OCI-LY3 (cell line): Measurements from ENCODE around the gene LST1.

Experiments
- H2AFZ ChIP-seq: fragments of 200-600, 300-600 bp; shearing (Covaris generic); 2 replicates; pipeline ENCODE4 v1.6.0; 2014; ENCODE audit warnings: antibody characterized with exemption, low read depth, low read length
- H3K27ac ChIP-seq: fragments of 200-600, 300-600 bp; sonication (generic); 2 replicates; pipeline ENCODE4 v1.5.1; 2014; ENCODE audit warnings: mild to moderate bottlenecking, low read length, moderate library complexity, mixed read lengths
- H3K27me3 ChIP-seq: fragments of 200-600, 300-600 bp; sonication (generic); 2 replicates; pipeline ENCODE4 v1.6.1; 2014; ENCODE audit warnings: low read depth, low read length, mixed read lengths
- H3K36me3 ChIP-seq: fragments of 200-600, 300-600 bp; sonication (generic); replicated peaks from 2 replicates; pipeline ENCODE3; 2014; ENCODE audit warnings: low read depth, low read length, mixed read lengths
- H3K4me1 ChIP-seq: fragments of 300-600, 200-600 bp; sonication (generic); 2 replicates; pipeline ENCODE4 v1.6.1; 2014; ENCODE audit warnings: low read length, mixed read lengths
- H3K4me2 ChIP-seq: fragments of 200-600, 300-600 bp; sonication (generic); 2 replicates; pipeline ENCODE4 v1.6.1; 2014; ENCODE audit warnings: low read length, mixed read lengths
- H3K4me3 ChIP-seq: fragments of 300-600, 200-600 bp; sonication (generic); 2 replicates; pipeline ENCODE4 v1.5.1; 2014; ENCODE audit warnings: antibody characterized with exemption, mild to moderate bottlenecking, low read length, moderate library complexity
- H3K79me2 ChIP-seq: fragments of 300-600, 200-600 bp; shearing (Covaris generic); 2 replicates; pipeline ENCODE4 v1.6.1; 2014; ENCODE audit warnings: mild to moderate bottlenecking, low read length, mixed read lengths
- H3K9ac ChIP-seq: fragments of 300-600, 200-600 bp; shearing (Covaris generic); 2 replicates; pipeline ENCODE4 v1.6.0; 2014; ENCODE audit warnings: mild to moderate bottlenecking, low read length, moderate library complexity
- H3K9me3 ChIP-seq: fragments of 200-600, 300-600 bp; shearing (Covaris generic); 2 replicates; pipeline ENCODE4 v1.6.1; 2014; ENCODE audit warnings: low read length, mixed read lengths; ENCODE audit not compliant: insufficient read depth
- H4K20me1 ChIP-seq: fragments of 200-600, 300-600 bp; sonication (generic); 2 replicates; pipeline ENCODE4 v1.6.1; 2016; ENCODE audit warnings: low read length, mixed read lengths; ENCODE audit not compliant: insufficient read depth
- EZH2phosphoT487 ChIP-seq: fragments of 200-600 bp; shearing (Covaris generic); IDR thresholded peaks from 2 replicates; pipeline ENCODE4 v1.6.1; 2018; ENCODE audit warnings: antibody characterized with exemption, mixed run types, low read depth
- TF ChIP-seq, protein P1 (sequence below): fragments of 200-600, 300-600 bp; sonication (generic); IDR thresholded peaks from 2 replicates; pipeline ENCODE4 v1.5.1; 2014; ENCODE audit warnings: antibody characterized with exemption, low read length, low read depth

LST1 gene

DNA sequence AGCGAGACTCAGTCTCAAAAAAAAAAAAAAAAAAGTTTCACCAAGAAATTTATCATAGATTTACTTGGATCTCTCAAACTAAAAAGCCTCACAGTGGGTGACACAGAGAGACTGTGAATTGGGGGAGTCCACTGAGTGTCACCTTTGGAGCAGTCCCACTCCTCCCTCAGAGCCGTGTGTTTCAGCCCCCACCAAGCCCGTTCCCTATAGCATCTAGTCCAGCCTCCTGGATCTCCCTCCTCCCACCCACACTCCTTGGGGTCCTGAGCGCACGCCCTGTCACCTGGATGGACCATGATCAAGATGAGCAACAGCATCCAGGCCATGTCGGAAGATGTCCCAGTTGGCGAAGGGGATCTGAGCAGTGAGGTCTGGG, 6.3 kb downstream of the LST1 start:
- peaks cover 6% of the 10 kb centered on the region; the same call in 1 of the 2 replicates for H3K4me1 ChIP-seq
- no peaks in the 10 kb centered on the region for H4K20me1 ChIP-seq
- H3K27ac ChIP-seq: no peak overlapping the region
- no peaks in the 10 kb centered on the region for H3K79me2 ChIP-seq
- H2AFZ ChIP-seq: no peak overlapping the region
- no peaks in the 10 kb centered on the region for H3K9me3 ChIP-seq
- H3K27me3 ChIP-seq: no peaks in the 10 kb centered on the region
- TF ChIP-seq EZH2phosphoT487: no peak
- TF ChIP-seq, protein P1, sequence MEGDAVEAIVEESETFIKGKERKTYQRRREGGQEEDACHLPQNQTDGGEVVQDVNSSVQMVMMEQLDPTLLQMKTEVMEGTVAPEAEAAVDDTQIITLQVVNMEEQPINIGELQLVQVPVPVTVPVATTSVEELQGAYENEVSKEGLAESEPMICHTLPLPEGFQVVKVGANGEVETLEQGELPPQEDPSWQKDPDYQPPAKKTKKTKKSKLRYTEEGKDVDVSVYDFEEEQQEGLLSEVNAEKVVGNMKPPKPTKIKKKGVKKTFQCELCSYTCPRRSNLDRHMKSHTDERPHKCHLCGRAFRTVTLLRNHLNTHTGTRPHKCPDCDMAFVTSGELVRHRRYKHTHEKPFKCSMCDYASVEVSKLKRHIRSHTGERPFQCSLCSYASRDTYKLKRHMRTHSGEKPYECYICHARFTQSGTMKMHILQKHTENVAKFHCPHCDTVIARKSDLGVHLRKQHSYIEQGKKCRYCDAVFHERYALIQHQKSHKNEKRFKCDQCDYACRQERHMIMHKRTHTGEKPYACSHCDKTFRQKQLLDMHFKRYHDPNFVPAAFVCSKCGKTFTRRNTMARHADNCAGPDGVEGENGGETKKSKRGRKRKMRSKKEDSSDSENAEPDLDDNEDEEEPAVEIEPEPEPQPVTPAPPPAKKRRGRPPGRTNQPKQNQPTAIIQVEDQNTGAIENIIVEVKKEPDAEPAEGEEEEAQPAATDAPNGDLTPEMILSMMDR: no peak
- no peak overlapping the region for H3K4me2 ChIP-seq
- no peak overlapping the region for H3K9ac ChIP-seq
- H3K36me3 ChIP-seq: no peaks in the 10 kb centered on the region
- no peak overlapping the region for H3K4me3 ChIP-seq

DNA sequence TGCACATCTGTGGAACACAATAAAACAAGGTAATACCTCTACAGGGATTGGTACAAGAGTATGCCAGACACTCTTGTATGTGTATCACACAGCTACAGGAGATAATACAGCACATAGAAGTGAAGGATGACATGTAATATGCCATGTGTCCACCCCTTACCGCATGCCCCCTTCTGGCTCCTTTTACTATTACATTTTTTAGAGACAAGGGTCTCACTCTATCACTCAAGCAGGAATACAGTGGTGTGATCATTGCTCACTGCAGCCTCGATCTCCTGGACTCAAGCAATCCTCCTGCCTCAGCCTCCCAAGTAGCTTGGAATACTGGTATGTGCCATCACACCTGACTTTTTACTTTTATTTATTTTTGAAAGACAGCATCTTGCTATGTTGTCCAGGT, 10.9 kb downstream of the LST1 start:
- H4K20me1 ChIP-seq: no peaks in the 10 kb centered on the region
- H3K36me3 ChIP-seq: no peaks in the 10 kb centered on the region
- no peak overlapping the region for H2AFZ ChIP-seq
- no peaks in the 10 kb centered on the region for H3K9me3 ChIP-seq
- no peak overlapping the region for H3K27ac ChIP-seq
- H3K9ac ChIP-seq: no peak overlapping the region
- no peaks in the 10 kb centered on the region for H3K27me3 ChIP-seq
- no peak overlapping the region for H3K4me2 ChIP-seq
- no peaks in the 10 kb centered on the region for H3K79me2 ChIP-seq
- H3K4me3 ChIP-seq: no peak overlapping the region
- TF ChIP-seq, protein P1: peak; percentile 40
- TF ChIP-seq EZH2phosphoT487: no peak
- H3K4me1 ChIP-seq: no peaks in the 10 kb centered on the region

DNA sequence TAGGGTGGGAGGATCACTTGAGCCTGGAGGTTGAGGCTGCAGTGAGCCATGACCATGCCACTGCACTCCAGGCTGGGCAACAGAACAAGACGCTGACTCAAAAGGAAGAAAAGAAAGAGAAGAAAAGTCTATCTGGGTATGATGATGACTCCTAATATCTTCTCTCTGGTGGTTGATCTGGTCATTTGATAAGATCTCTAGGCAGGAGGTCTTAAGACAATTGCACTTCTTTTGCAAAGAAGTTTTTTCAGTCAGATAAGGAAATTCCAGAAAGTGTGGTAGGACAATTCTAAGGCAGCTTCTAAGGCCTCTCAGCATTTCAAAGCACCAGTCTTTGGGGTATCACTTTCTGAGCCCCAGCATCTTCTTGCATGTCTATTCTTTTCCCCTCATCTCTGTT, 21.2 kb downstream of the LST1 start:
- Histone ChIP-seq H3K36me3 (no peaks in the 10 kb centered on the region), H3K4me3 (no peak overlapping the region), H3K79me2 (no peaks in the 10 kb centered on the region), H4K20me1 (no peaks in the 10 kb centered on the region), H2AFZ (no peak overlapping the region), H3K27ac (no peak overlapping the region), H3K27me3 (no peaks in the 10 kb centered on the region), H3K4me2 (no peak overlapping the region), H3K9ac (no peak overlapping the region), H3K9me3 (no peaks in the 10 kb centered on the region), H3K4me1 (no peaks in the 10 kb centered on the region)
- TF ChIP-seq, protein P1: no peak

DNA sequence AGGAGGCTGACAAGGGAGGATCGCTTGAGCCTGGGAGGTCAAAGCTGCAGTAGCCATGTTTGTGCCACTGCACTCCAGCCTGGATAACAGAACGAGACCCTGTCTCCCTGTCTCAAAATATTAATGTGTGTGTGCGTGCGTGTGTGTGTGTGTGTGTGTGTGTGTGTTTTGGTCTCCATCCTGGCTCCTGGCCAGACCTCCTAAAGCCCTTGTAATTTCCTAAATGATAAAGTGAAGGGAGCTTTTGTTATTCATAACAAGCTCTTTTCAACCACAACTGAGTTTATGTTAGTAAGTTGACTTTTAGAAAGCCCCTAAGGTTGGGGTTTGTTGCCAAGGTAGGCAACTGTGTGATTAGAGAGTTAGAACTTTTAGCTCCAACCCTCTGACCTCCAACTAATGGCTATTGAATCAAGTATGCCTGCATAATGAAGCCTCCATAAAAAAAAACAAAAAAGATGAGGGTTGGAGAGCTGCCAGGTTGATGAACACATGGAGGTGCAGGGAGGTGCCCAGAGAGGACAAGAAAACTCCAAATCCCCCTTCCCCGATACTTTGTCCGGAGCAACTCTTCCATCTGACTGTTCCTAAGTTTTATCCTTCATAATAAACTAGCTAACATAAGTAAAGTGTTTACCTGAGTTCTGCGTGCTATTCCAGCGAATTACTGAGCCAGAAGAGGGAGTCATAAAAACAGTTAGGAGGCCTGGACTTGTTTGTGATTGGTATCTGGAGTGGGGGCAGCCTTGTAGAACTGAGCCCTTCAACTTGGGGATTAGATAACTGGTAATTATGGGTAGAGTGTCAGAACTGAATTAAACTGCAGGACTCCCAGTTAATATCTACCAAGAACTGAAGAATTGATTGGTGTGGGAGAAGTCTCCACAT, 23.7 kb downstream of the LST1 start:
- Histone ChIP-seq H2AFZ (no peak overlapping the region), H3K9ac (no peak overlapping the region)
- TF ChIP-seq, protein P1: no peak
- no peak for TF ChIP-seq EZH2phosphoT487

More for the DNA sequence above, 23.7 kb downstream of the LST1 start:
- Histone ChIP-seq H3K79me2 (no peaks in the 10 kb centered on the region), H3K4me1 (peaks cover 8% of the 10 kb centered on the region), H3K9me3 (no peaks in the 10 kb centered on the region), H3K4me3 (no peak overlapping the region), H4K20me1 (no peaks in the 10 kb centered on the region), H3K27ac (no peak overlapping the region), H3K4me2 (no peak overlapping the region), H3K27me3 (no peaks in the 10 kb centered on the region), H3K36me3 (no peaks in the 10 kb centered on the region)
